ENCODE measurements around the gene SLC6A2.
"Not testable (repeated sequence)": the region's sequence is repeated elsewhere in the genome, so short reads cannot be mapped to it uniquely, and the experiment has no call there.

Gene SLC6A2

GRCh38 chr16:55655897-55656681 is at the start of gene SLC6A2:
SLC6A2 (plus strand) TSS chr16:55655988; CDS start chr16:55656695, 707 bp downstream.
- peak; percentile 67 for DNase-seq

- no peak for DNase-seq
These were observed 42.0 kb upstream of the SLC6A2 start for GRCh38 chr16:55613613-55614335.

GRCh38 chr16:55615071-55615470 is 40.7 kb upstream of the SLC6A2 start:
- no peak for DNase-seq

GRCh38 chr16:55615670-55616069 is 40.1 kb upstream of the SLC6A2 start:
- not testable (repeated sequence) for DNase-seq

GRCh38 chr16:55621771-55622170 is 34.0 kb upstream of the SLC6A2 start:
- DNase-seq, result no peak

- DNase-seq, result no peak
These were observed 33.5 kb upstream of the SLC6A2 start for GRCh38 chr16:55622272-55622671.

GRCh38 chr16:55622930-55623561 is 32.7 kb upstream of the SLC6A2 start:
- DNase-seq, result no peak

GRCh38 chr16:55623640-55624039 is 32.1 kb upstream of the SLC6A2 start:
- DNase-seq, result no peak

GRCh38 chr16:55624696-55625095 is 31.1 kb upstream of the SLC6A2 start:
- DNase-seq, result no peak

GRCh38 chr16:55625843-55626242 is 29.9 kb upstream of the SLC6A2 start:
- DNase-seq, result no peak

GRCh38 chr16:55628306-55628968 is 27.4 kb upstream of the SLC6A2 start:
- DNase-seq, result no peak

GRCh38 chr16:55630774-55631173 is 25.0 kb upstream of the SLC6A2 start:
- no peak for DNase-seq

- DNase-seq, result no peak
These were observed 23.5 kb upstream of the SLC6A2 start for GRCh38 chr16:55632259-55632658.

- no peak for DNase-seq
These were observed 21.6 kb upstream of the SLC6A2 start for GRCh38 chr16:55634193-55634592.

GRCh38 chr16:55638256-55638655 is 17.5 kb upstream of the SLC6A2 start:
- no peak for DNase-seq

- peak; percentile 12 for DNase-seq
These were observed 15.0 kb upstream of the SLC6A2 start for GRCh38 chr16:55640701-55641327.

- peak; percentile 5 for DNase-seq
These were observed 14.2 kb upstream of the SLC6A2 start for GRCh38 chr16:55641430-55642056.

- DNase-seq, result no peak
These were observed 13.2 kb upstream of the SLC6A2 start for GRCh38 chr16:55642611-55643010.

GRCh38 chr16:55643161-55643970 is 12.4 kb upstream of the SLC6A2 start:
- peak; percentile 31 for DNase-seq

GRCh38 chr16:55645986-55646385 is 9.8 kb upstream of the SLC6A2 start:
- peak; percentile 2 for DNase-seq

GRCh38 chr16:55647343-55647742 is 8.4 kb upstream of the SLC6A2 start:
- no peak for DNase-seq

All from right forelimb (tissue), 1 donor.